ENCODE results near the gene SULT1E1. TPM values are rescaled to one million over a fixed set of nuclear protein-coding genes. Genes with fewer than 3 reads are reported as not detected.

SULT1E1 gene
- total and polyA plus RNA-seq, 2 experiments from 2014 or later, result not detected

- TF ChIP-seq, protein P1, sequence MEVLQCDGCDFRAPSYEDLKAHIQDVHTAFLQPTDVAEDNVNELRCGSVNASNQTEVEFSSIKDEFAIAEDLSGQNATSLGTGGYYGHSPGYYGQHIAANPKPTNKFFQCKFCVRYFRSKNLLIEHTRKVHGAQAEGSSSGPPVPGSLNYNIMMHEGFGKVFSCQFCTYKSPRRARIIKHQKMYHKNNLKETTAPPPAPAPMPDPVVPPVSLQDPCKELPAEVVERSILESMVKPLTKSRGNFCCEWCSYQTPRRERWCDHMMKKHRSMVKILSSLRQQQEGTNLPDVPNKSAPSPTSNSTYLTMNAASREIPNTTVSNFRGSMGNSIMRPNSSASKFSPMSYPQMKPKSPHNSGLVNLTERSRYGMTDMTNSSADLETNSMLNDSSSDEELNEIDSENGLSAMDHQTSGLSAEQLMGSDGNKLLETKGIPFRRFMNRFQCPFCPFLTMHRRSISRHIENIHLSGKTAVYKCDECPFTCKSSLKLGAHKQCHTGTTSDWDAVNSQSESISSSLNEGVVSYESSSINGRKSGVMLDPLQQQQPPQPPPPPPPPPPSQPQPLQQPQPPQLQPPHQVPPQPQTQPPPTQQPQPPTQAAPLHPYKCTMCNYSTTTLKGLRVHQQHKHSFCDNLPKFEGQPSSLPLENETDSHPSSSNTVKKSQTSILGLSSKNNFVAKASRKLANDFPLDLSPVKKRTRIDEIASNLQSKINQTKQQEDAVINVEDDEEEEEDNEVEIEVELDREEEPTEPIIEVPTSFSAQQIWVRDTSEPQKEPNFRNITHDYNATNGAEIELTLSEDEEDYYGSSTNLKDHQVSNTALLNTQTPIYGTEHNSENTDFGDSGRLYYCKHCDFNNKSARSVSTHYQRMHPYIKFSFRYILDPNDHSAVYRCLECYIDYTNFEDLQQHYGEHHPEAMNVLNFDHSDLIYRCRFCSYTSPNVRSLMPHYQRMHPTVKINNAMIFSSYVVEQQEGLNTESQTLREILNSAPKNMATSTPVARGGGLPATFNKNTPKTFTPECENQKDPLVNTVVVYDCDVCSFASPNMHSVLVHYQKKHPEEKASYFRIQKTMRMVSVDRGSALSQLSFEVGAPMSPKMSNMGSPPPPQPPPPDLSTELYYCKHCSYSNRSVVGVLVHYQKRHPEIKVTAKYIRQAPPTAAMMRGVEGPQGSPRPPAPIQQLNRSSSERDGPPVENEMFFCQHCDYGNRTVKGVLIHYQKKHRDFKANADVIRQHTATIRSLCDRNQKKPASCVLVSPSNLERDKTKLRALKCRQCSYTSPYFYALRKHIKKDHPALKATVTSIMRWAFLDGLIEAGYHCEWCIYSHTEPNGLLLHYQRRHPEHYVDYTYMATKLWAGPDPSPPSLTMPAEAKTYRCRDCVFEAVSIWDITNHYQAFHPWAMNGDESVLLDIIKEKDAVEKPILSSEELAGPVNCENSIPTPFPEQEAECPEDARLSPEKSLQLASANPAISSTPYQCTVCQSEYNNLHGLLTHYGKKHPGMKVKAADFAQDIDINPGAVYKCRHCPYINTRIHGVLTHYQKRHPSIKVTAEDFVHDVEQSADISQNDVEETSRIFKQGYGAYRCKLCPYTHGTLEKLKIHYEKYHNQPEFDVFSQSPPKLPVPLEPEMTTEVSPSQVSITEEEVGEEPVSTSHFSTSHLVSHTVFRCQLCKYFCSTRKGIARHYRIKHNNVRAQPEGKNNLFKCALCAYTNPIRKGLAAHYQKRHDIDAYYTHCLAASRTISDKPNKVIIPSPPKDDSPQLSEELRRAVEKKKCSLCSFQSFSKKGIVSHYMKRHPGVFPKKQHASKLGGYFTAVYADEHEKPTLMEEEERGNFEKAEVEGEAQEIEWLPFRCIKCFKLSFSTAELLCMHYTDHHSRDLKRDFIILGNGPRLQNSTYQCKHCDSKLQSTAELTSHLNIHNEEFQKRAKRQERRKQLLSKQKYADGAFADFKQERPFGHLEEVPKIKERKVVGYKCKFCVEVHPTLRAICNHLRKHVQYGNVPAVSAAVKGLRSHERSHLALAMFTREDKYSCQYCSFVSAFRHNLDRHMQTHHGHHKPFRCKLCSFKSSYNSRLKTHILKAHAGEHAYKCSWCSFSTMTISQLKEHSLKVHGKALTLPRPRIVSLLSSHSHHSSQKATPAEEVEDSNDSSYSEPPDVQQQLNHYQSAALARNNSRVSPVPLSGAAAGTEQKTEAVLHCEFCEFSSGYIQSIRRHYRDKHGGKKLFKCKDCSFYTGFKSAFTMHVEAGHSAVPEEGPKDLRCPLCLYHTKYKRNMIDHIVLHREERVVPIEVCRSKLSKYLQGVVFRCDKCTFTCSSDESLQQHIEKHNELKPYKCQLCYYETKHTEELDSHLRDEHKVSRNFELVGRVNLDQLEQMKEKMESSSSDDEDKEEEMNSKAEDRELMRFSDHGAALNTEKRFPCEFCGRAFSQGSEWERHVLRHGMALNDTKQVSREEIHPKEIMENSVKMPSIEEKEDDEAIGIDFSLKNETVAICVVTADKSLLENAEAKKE (CRISPR knock-in tag; IDR thresholded peaks at IDR 0.05), result peak; percentile 31; the same call in 1 of the 2 replicates
Measured at GRCh38 chr4:69830560-69831269, 29.2 kb downstream of the SULT1E1 start (continued).

- H2AFZ ChIP-seq, result peak overlapping the region; percentile 88; the same call in 1 of the 2 replicates
- H3K27me3 Mint-ChIP-seq (ENCODE audit: insufficient read depth, low read depth, poor library complexity), result no peaks in the 10 kb centered on the region
- H3K36me3 Mint-ChIP-seq (ENCODE audit: low read depth), result no peaks in the 10 kb centered on the region; the same call in 2 of the 3 replicates
- no peak overlapping the region for H3K4me2 ChIP-seq
- H3K79me2 ChIP-seq (replicated peaks; ENCODE audit: insufficient read depth), result no peaks in the 10 kb centered on the region
- DNase-seq (ENCODE audit: low spot score), result no peak
- H3K4me3 Mint-ChIP-seq, result no peak overlapping the region
- no peaks in the 10 kb centered on the region for H3F3A ChIP-seq (replicated peaks; ENCODE audit: low read depth)
- H3K27ac Mint-ChIP-seq, result no peak overlapping the region
- peaks cover 4% of the 10 kb centered on the region; the same call in 2 of the 3 replicates for H3K9me3 Mint-ChIP-seq
- H4K20me1 ChIP-seq (replicated peaks; ENCODE audit: insufficient read depth), result no peaks in the 10 kb centered on the region
- H3K9me2 ChIP-seq (ENCODE audit: insufficient read depth), result no peaks in the 10 kb centered on the region; the same call in 1 of the 2 replicates
- no peak overlapping the region for H3K4me3 ChIP-seq
- TF ChIP-seq CREB1 (CRISPR knock-in tag; IDR thresholded peaks at IDR 0.05; ENCODE audit: low read depth), result no peak
- TF ChIP-seq REST (IDR thresholded peaks at IDR 0.05; ENCODE audit: unreplicated experiment), result no peak
- no peak for TF ChIP-seq ETS1 (IDR thresholded peaks at IDR 0.05)
- no peak for TF ChIP-seq ZNF331 (CRISPR knock-in tag; IDR thresholded peaks at IDR 0.05; ENCODE audit: low read depth)
- no peak for TF ChIP-seq POLR2AphosphoS5 (IDR thresholded peaks at IDR 0.05; ENCODE audit: low read depth)
- TF ChIP-seq ZNF114 (CRISPR knock-in tag; IDR thresholded peaks at IDR 0.05), result no peak
- no peaks in the 10 kb centered on the region for H3K27me3 ChIP-seq (ENCODE audit: insufficient read depth)
- H3K36me3 ChIP-seq (ENCODE audit: insufficient read depth), result no peaks in the 10 kb centered on the region
- H3K4me1 Mint-ChIP-seq, result peaks cover 14% of the 10 kb centered on the region
- ATAC-seq, result no peak
- peaks cover 10% of the 10 kb centered on the region for H3K4me1 ChIP-seq (ENCODE audit: insufficient read depth)
- no peak overlapping the region for H3K27ac ChIP-seq (ENCODE audit: low read depth)
Measured at GRCh38 chr4:69830192-69830559, 29.8 kb downstream of the SULT1E1 start.

Data from GM23338 (cell line).